HepG2 (cell line): ENCODE measurements around the gene CSMD2. TPM values are rescaled to one million over a fixed set of nuclear protein-coding genes. Genes with fewer than 3 reads are reported as not detected.

Source experiments
- ATAC-seq: fragments of 200-7000 bp; cut with Tn5 transposase; 3 replicates; pipeline ENCODE4 v1.9.1; 2020; ENCODE audit warnings: mild to moderate bottlenecking, moderate library complexity
- BruUV-seq: library from RNA; stranded (reverse); fragments of 400-500 nt; replicated peaks from 2 replicates; lab custom pipeline; 2021; lab: Mats Ljungman, UMichigan
- CTCF ChIA-PET: fragments of 300-600 bp; formaldehyde crosslinking; extraction: SDS; loops from one replicate; lab custom pipeline; 2021; ENCODE audit warnings: low total read pairs, inconsistent platforms, low intra/inter-chr PET ratio; lab: Yijun Ruan, JAX
- POLR2A ChIA-PET: fragments of 350-600 bp; sonication (Branson Sonifier 250); formaldehyde crosslinking; loops from one replicate; lab custom pipeline; 2020; ENCODE audit warnings: antibody characterized with exemption, inconsistent platforms; lab: Yijun Ruan, JAX
- DNase-seq: peaks from one replicate; pipeline ENCODE4 v3.0.0-alpha.2; 2015; ENCODE audit warnings: low spot score
- FAIRE-seq: peaks from 3 replicates; lab custom pipeline; 2011; peaks lifted over from hg19 to GRCh38; lab: Jason Lieb, UNC
- H2AFZ ChIP-seq: one replicate; pipeline ENCODE4 v1.6.1; 2011; ENCODE audit warnings: low read length, inconsistent platforms
- H3K27ac ChIP-seq: fragments of 300-600 bp; 3 replicates; pipeline ENCODE4 v1.8.0; 2011; ENCODE audit warnings: mixed run types, mild to moderate bottlenecking, mixed read lengths, low read length, inconsistent platforms; ENCODE audit not compliant: insufficient read depth; ENCODE audit errors: extremely low read length
- H3K27me3 ChIP-seq, 2 experiments: fragments of 200-600 bp in 1 of 2; 2 replicates in 1 of 2; 3 replicates in 1 of 2; pipeline versions ENCODE4 v1.6.0 to v1.8.0; 2011; ENCODE audit warnings: low read length in 2 of 2, mild to moderate bottlenecking in 2 of 2, moderate library complexity in 2 of 2, inconsistent platforms in 1 of 2; ENCODE audit not compliant: insufficient read depth in 2 of 2, control insufficient read depth in 1 of 2
- H3K36me3 ChIP-seq, 2 experiments: fragments of 200-600 bp in 1 of 2; replicated peaks in 1 of 2; 2 replicates in 1 of 2; 3 replicates in 1 of 2; pipeline versions ENCODE4 v1.5.1 to v1.8.0; 2011; ENCODE audit warnings: low read length in 2 of 2, inconsistent platforms in 1 of 2; ENCODE audit not compliant: insufficient read depth in 2 of 2, control insufficient read depth in 1 of 2
- H3K4me1 ChIP-seq: 2 replicates; pipeline ENCODE4 v1.5.1; 2012; ENCODE audit warnings: low read length, inconsistent platforms; ENCODE audit not compliant: insufficient read depth
- H3K4me2 ChIP-seq: 2 replicates; pipeline ENCODE4 v1.6.0; 2011; ENCODE audit warnings: low read depth, low read length, inconsistent platforms
- H3K4me3 ChIP-seq, 3 experiments: fragments of 200-600 bp in 1 of 3; sonication (generic), shearing (Covaris generic) in 1 of 3; replicated peaks in 1 of 3; 2 replicates each; pipeline ENCODE4 v1.5.1; 2011 to 2016; ENCODE audit warnings: low read length in 3 of 3, inconsistent platforms in 2 of 3, low read depth in 2 of 3, mild to moderate bottlenecking in 2 of 3, control low read depth in 1 of 3, mixed read lengths in 1 of 3; ENCODE audit not compliant: insufficient read depth in 1 of 3
- H3K79me2 ChIP-seq: one replicate; pipeline ENCODE4 v1.6.1; 2011; ENCODE audit warnings: low read length, inconsistent platforms; ENCODE audit not compliant: insufficient read depth
- H3K9ac ChIP-seq: 2 replicates; pipeline ENCODE4 v1.6.0; 2011; ENCODE audit warnings: mild to moderate bottlenecking, low read depth, low read length, inconsistent platforms; ENCODE audit not compliant: insufficient read depth
- H3K9me3 ChIP-seq: 2 replicates; pipeline ENCODE4 v1.5.1; 2012; ENCODE audit warnings: mild to moderate bottlenecking, low read length
- H4K20me1 ChIP-seq: 2 replicates; pipeline ENCODE4 v1.6.0; 2011; ENCODE audit warnings: inconsistent platforms, mild to moderate bottlenecking, low read length, moderate library complexity; ENCODE audit not compliant: insufficient read depth
- CREB1 ChIP-seq, 2 experiments: fragments of 450-650 bp in 1 of 2; IDR thresholded peaks; 2 replicates each; pipeline ENCODE4 v1.6.1; 2016 to 2017; ENCODE audit warnings: control low read depth in 1 of 2, mild to moderate bottlenecking in 1 of 2, missing compliant biosample characterization in 1 of 2, missing genetic modification characterization in 1 of 2
- NFE2L1 ChIP-seq: sonication (generic); formaldehyde crosslinking; IDR thresholded peaks from 2 replicates; pipeline ENCODE4 v1.4.0; 2020; ENCODE audit warnings: missing genetic modification reagents, mild to moderate bottlenecking, borderline replicate concordance
- RXRA ChIP-seq: sonication (generic); formaldehyde crosslinking; IDR thresholded peaks from 2 replicates; pipeline ENCODE4 v1.5.1; 2020; ENCODE audit warnings: missing genetic modification reagents
- SNAPC5 ChIP-seq: sonication (generic); formaldehyde crosslinking; IDR thresholded peaks from 2 replicates; pipeline ENCODE4 v1.8.1; 2023; ENCODE audit warnings: mild to moderate bottlenecking, missing genetic modification reagents, borderline replicate concordance
- ZNF543 ChIP-seq: sonication (generic); formaldehyde crosslinking; IDR thresholded peaks from 2 replicates; pipeline ENCODE4 v1.4.0; 2020; ENCODE audit warnings: mild to moderate bottlenecking, missing genetic modification reagents
- ZNF572 ChIP-seq: sonication (generic); formaldehyde crosslinking; IDR thresholded peaks from 2 replicates; pipeline ENCODE4 v1.5.1; 2020; ENCODE audit warnings: mild to moderate bottlenecking, missing genetic modification reagents
- ZNF850 ChIP-seq: sonication (generic); formaldehyde crosslinking; conservative IDR thresholded peaks from 2 replicates; pipeline ENCODE4 v1.9.0; 2021; ENCODE audit warnings: mild to moderate bottlenecking, missing genetic modification reagents
- WGBS: methylation state at CpG from one replicate; pipeline ENCODE4 v1.1.6; 2017; ENCODE audit warnings: low lambda C conversion rate; 5-methylcytosine and 5-hydroxymethylcytosine counted together
- in situ Hi-C: cut with HindIII; loops from 2 replicates; pipeline ENCODE4 v1.10.0; 2017; ENCODE audit warnings: low pct_unique_long_range_greater_than_20kb; ENCODE audit not compliant: extremely low pct_ligation_motif_present
- intact Hi-C: fragments of 100-400 bp; cut with micrococcal nuclease; formaldehyde crosslinking; loops from one replicate; pipeline ENCODE4 v1.10.0; 2022; ENCODE audit not compliant: unreplicated experiment
- polyA plus RNA-seq, 8 experiments: library from polyadenylated mRNA; depleted of rRNA in 3 of 8; stranded (reverse) in 7 of 8; unstranded in 1 of 8; fragments of >200 nt; fragmentation: Illumina TruSeq in 4 of 8; extraction: Trizol in 4 of 8; gene quantifications; 2 replicates each; pipeline versions ENCODE4 v1.2.1 to v1.2.3, GENCODE V29; 2011 to 2016; ENCODE audit warnings: low read depth in 4 of 8, missing spikeins in 1 of 8, mixed read lengths in 1 of 8; ENCODE audit not compliant: insufficient read depth in 1 of 8
- total RNA-seq, 5 experiments: library from RNA; depleted of rRNA; stranded (reverse); fragments of >200 nt; fragmentation: Illumina TruSeq; extraction: Trizol; gene quantifications; 2 replicates each; pipeline ENCODE4 v1.2.3, GENCODE V29; 2016; ENCODE audit warnings: low read depth in 1 of 5
- TF ChIP-seq, protein P1 (sequence below): sonication (generic); formaldehyde crosslinking; IDR thresholded peaks from 2 replicates; pipeline ENCODE4 v1.4.0; 2020; ENCODE audit warnings: missing genetic modification reagents, borderline replicate concordance

The CSMD2 gene
- total and polyA plus RNA-seq, 2 of the 13 experiments (the other 11 are each of a cell fraction or from before 2014, with no cell fraction given): not detected

- H3K79me2 ChIP-seq: no peaks in the 10 kb centered on the region
- intact Hi-C loops: no loop called here
- POLR2A ChIA-PET: no interaction called here
Observed at GRCh38 chr1:33781652-33782051, 383.4 kb downstream of the CSMD2 start.

GRCh38 chr1:33777337-33777736 is 387.7 kb downstream of the CSMD2 start:
- H3K9me3 ChIP-seq: no peaks in the 10 kb centered on the region
- DNase-seq (no peak), FAIRE-seq (no peak), ATAC-seq (no peak)
- no peaks in the 10 kb centered on the region for H3K4me1 ChIP-seq
- no peak overlapping the region for H3K4me2 ChIP-seq
- no peaks in the 10 kb centered on the region for H3K36me3 ChIP-seq
- peak; percentile 65 for TF ChIP-seq CREB1 (IDR thresholded peaks at IDR 0.05)
- no peak for TF ChIP-seq CREB1 (CRISPR knock-in tag; IDR thresholded peaks at IDR 0.05)
- TF ChIP-seq ZNF543: no peak
- no peak overlapping the region for H3K9ac ChIP-seq
- in situ Hi-C loops (no loop called here), intact Hi-C loops (no loop called here)
- ChIA-PET CTCF (no interaction called here), POLR2A (no interaction called here)
- no peaks in the 10 kb centered on the region for H3K79me2 ChIP-seq
- no peak overlapping the region for H3K4me3 ChIP-seq
- no peak overlapping the region for H2AFZ ChIP-seq
- no peaks in the 10 kb centered on the region for H3K27me3 ChIP-seq
- no peaks in the 10 kb centered on the region for H4K20me1 ChIP-seq
- WGBS: 0% methylated on average over 2 of the region's 4 CpGs
- no peak overlapping the region for H3K27ac ChIP-seq
- no TSS peak for BruUV-seq

More at GRCh38 chr1:33781652-33782051, 383.4 kb downstream of the CSMD2 start:
- in situ Hi-C loops: no loop called here
- no TSS peak for BruUV-seq
- Histone ChIP-seq H3K27me3 (no peaks in the 10 kb centered on the region; a peak in 1 of 5 replicates), H3K4me3 (no peak overlapping the region), H3K36me3 (no peaks in the 10 kb centered on the region), H2AFZ (no peak overlapping the region), H4K20me1 (no peaks in the 10 kb centered on the region), H3K4me1 (no peaks in the 10 kb centered on the region), H3K4me2 (no peak overlapping the region), H3K9me3 (no peaks in the 10 kb centered on the region), H3K27ac (no peak overlapping the region), H3K9ac (no peak overlapping the region)
- no peak for DNase-seq
- WGBS: 6% methylated on average over 2 of the region's 2 CpGs
- CTCF ChIA-PET: no interaction called here
- no peak for FAIRE-seq
- TF ChIP-seq SNAPC5 (CRISPR knock-in tag): no peak
- TF ChIP-seq, protein P1, sequence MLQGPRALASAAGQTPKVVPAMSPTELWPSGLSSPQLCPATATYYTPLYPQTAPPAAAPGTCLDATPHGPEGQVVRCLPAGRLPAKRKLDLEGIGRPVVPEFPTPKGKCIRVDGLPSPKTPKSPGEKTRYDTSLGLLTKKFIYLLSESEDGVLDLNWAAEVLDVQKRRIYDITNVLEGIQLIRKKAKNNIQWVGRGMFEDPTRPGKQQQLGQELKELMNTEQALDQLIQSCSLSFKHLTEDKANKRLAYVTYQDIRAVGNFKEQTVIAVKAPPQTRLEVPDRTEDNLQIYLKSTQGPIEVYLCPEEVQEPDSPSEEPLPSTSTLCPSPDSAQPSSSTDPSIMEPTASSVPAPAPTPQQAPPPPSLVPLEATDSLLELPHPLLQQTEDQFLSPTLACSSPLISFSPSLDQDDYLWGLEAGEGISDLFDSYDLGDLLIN (CRISPR knock-in tag): no peak
- TF ChIP-seq RXRA: no peak
- TF ChIP-seq ZNF850 (CRISPR knock-in tag): no peak
- TF ChIP-seq ZNF572: no peak
- TF ChIP-seq NFE2L1 (CRISPR knock-in tag): no peak
- no peak for ATAC-seq
